NT2/D1 (cell line): ENCODE measurements around the gene GDPGP1.

ENCODE experiments used
- SUZ12 ChIP-seq: IDR thresholded peaks from 2 replicates; pipeline ENCODE4 v1.6.1; 2011; ENCODE audit not compliant: insufficient read length, insufficient read depth; ENCODE audit errors: extremely low read depth
- YY1 ChIP-seq: IDR thresholded peaks from 2 replicates; pipeline ENCODE4 v1.6.1; 2011; ENCODE audit not compliant: insufficient read length, insufficient read depth
- ZNF274 ChIP-seq: IDR thresholded peaks from 2 replicates; pipeline ENCODE4 v1.6.1; 2011; ENCODE audit warnings: mild to moderate bottlenecking, low read depth, low read length

- TF ChIP-seq YY1 (peak; percentile 46), SUZ12 (no peak), ZNF274 (no peak)
Observed at GRCh38 chr15:90265271-90266060, 31.5 kb downstream of the GDPGP1 start, which contains the start of gene NGRN.
